Stomach (tissue), 4 donors: ENCODE data around the gene CORO1C.

ENCODE experiments used
- CTCF ChIP-seq, 7 experiments: fragments of 450-650 bp in 4 of 7; fragments of 200-600 bp in 3 of 7; sonication (generic) in 3 of 7; IDR thresholded peaks; one replicate each; pipeline ENCODE4 v1.5.1; 2016 to 2019; ENCODE audit warnings: antibody characterized with exemption in 7 of 7, control low read depth in 2 of 7, mild to moderate bottlenecking in 1 of 7
- EP300 ChIP-seq: sonication (generic); formaldehyde crosslinking; IDR thresholded peaks from one replicate; pipeline ENCODE4 v1.6.1; 2017; ENCODE audit warnings: antibody characterized with exemption
- POLR2A ChIP-seq, 4 donors: fragments of 450-650 bp; IDR thresholded peaks; one replicate each; pipeline ENCODE4 v1.6.1; 2016; ENCODE audit warnings: antibody characterized with exemption in 4 of 4, control low read depth in 2 of 4, mild to moderate bottlenecking in 1 of 4, moderate library complexity in 1 of 4
- POLR2AphosphoS5 ChIP-seq, 3 donors: sonication (generic); formaldehyde crosslinking; IDR thresholded peaks; one replicate each; pipeline ENCODE4 v1.6.1; 2016; ENCODE audit warnings: antibody characterized with exemption in 3 of 3

DNA sequence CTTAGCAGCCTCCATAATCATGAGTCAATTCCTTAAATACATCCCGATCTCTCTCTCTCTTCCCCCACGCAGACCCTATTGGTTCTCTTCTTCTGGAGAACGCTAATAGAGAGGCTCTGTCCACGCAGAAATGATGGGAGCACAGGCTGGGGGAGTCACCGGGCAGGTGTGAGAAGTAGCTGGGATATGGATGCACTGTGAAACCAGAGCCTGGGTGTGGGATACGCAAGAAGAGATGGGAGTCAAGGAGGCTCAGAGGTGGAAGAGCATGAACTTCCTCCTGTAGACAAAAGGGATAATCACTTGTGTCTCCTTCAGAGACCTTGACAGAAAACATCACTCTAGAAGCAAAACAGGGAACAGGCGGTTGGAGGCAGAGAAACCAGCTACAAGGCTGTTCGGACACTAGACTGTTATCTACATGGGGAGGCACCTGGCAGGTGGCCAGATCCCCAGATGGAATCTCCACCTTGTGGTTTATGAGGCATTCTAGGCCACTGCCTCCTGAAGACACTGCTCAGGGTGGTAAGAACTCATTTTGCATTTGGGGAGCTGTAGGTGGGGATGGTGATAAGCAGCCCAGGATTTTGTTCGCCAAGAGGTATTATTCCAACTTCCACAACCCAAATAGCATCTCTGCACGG is 90.4 kb downstream of the CORO1C start:
- TF ChIP-seq POLR2A (IDR thresholded peaks at IDR 0.05) (no peak), POLR2AphosphoS5 (IDR thresholded peaks at IDR 0.05) (no peak), CTCF (IDR thresholded peaks at IDR 0.05) (no peak), EP300 (no peak)
